ENCODE results near the gene ZMIZ2.

DNA sequence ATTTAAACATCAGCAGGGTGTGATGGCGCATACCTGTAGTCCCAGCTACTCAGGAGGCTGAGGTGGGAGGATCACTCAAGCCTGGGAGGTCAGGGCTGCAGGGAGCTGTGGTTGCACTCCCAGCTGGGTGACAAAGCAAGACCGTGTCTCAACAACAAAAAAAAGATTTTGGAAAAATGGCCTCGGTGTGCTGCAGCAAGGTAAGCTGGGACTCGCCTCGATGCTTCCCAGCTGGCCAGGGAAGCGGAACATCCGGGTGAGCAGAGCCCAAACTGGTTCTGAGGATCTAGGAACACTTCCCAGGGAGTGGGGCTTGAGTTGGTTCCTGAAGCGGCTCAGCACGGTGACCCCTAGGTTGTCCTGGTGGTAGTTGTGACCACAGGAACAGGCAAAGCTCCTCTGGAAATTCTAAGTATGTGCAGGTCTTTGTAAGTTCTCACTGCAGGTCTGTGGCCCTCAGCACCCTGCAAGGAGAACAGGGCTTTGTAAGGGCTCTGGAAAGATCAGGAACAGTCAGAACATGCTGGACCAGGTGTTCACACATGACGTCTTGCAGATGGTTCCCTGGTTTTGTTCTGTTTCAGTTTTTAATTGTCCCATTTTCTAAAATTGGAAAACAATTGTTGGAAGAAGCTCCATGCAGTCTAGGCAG is 38.6 kb upstream of the ZMIZ2 start:
- TF ChIP-seq CTCF (conservative IDR thresholded peaks at IDR 0.05 in 1 of 2, IDR thresholded peaks at IDR 0.05 in 1 of 2; ENCODE audit: low read depth in 1 of 2, low read length in 2 of 2) (no peak), EZH2 (IDR thresholded peaks at IDR 0.05; ENCODE audit: low read length, missing control alignments) (no peak)
